ENCODE results near the gene SPTBN1. TPM values are rescaled to one million over a fixed set of nuclear protein-coding genes. Genes with fewer than 3 reads are reported as not detected.

The SPTBN1 gene
- total RNA-seq, 1 experiment from 2014 or later, result 171 TPM

DNA sequence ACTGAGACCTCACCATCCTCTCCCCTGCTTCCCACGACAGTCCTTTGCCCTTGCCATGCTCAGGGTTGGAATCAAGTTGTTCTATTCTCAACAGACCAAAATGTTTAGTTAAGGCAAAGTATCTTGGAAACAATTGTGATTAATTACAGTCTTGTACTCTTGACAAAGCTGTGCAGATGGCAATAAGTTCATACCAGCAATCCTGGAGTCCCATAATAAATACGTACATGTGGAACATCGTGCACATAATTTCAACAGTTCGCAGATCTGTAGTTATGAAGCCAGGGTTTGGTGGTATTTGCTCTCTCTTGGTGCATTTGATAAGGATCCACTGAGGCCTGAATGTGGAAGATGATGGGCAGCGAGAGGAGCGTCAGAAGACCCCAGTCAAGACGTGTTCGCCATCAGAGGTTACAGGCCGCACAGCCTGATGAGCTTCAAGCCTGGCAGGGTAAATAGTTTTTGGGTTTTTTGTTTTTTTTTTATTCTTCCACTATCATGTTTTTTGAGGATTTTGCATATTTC, 214.4 kb downstream of the SPTBN1 start:
- ChIA-PET POLR2A (interaction anchor here (0.6 to 1.5 kb wide), 2 partner anchors 21 to 56 kb away, joined by 4 to 6 read pairs; no protein-coding TSS in a partner anchor), CTCF (interaction anchor here (0.6 to 1.3 kb wide), 6 partner anchors 10 to 504 kb away, joined by 3 to 4 read pairs (median 3); no protein-coding TSS in a partner anchor)
- H3K27me3 Mint-ChIP-seq (ENCODE audit: insufficient read depth, unreplicated experiment), result no peaks in the 10 kb centered on the region
- no TSS peak for BruUV-seq (replicated peaks)
- intact Hi-C loops (cut with micrococcal nuclease), result no loop called here
- no peak for TF ChIP-seq CTCF (IDR thresholded peaks at IDR 0.05; ENCODE audit: unreplicated experiment)
- H3K4me1 Mint-ChIP-seq (ENCODE audit: insufficient read depth, unreplicated experiment), result peaks cover 49% of the 10 kb centered on the region
- no peaks in the 10 kb centered on the region for H3K9me3 Mint-ChIP-seq (ENCODE audit: unreplicated experiment)
- peak overlapping the region; percentile 81 for H3K27ac Mint-ChIP-seq (ENCODE audit: low read depth, unreplicated experiment)
- H3K4me3 Mint-ChIP-seq (ENCODE audit: unreplicated experiment), result no peak overlapping the region
- no peak for DNase-seq (ENCODE audit: unreplicated experiment)
- peaks cover 62% of the 10 kb centered on the region for H3K36me3 Mint-ChIP-seq (ENCODE audit: insufficient read depth, unreplicated experiment)

- no peak for TF ChIP-seq CTCF (IDR thresholded peaks at IDR 0.05; ENCODE audit: unreplicated experiment)
- Mint-ChIP-seq H3K4me1 (ENCODE audit: insufficient read depth, unreplicated experiment) (peaks cover 49% of the 10 kb centered on the region), H3K9me3 (ENCODE audit: unreplicated experiment) (no peaks in the 10 kb centered on the region), H3K4me3 (ENCODE audit: unreplicated experiment) (no peak overlapping the region), H3K36me3 (ENCODE audit: insufficient read depth, unreplicated experiment) (peaks cover 60% of the 10 kb centered on the region), H3K27me3 (ENCODE audit: insufficient read depth, unreplicated experiment) (no peaks in the 10 kb centered on the region), H3K27ac (ENCODE audit: low read depth, unreplicated experiment) (peak overlapping the region; percentile 81)
- no TSS peak for BruUV-seq (replicated peaks)
- DNase-seq (ENCODE audit: unreplicated experiment), result no peak
- intact Hi-C loops (cut with micrococcal nuclease), result no loop called here
- CTCF ChIA-PET, result interaction anchor here (0.6 to 0.8 kb wide), 4 partner anchors 9 to 504 kb away, joined by 3 to 4 read pairs (median 3); no protein-coding TSS in a partner anchor
- POLR2A ChIA-PET, result interaction anchor here (0.6 to 1.5 kb wide), 5 partner anchors 20 to 455 kb away, joined by 3 to 7 read pairs (median 5); no protein-coding TSS in a partner anchor
Measured at GRCh38 chr2:54671010-54671409, 214.9 kb downstream of the SPTBN1 start.

GRCh38 chr2:54671875-54672589, 215.9 kb downstream of the SPTBN1 start:
- DNase-seq (ENCODE audit: unreplicated experiment), result no peak
- peak overlapping the region; percentile 90 for H3K27ac Mint-ChIP-seq (ENCODE audit: low read depth, unreplicated experiment)

More at GRCh38 chr2:54671875-54672589, 215.9 kb downstream of the SPTBN1 start:
- ChIA-PET POLR2A (interaction anchor here (0.6 to 2.2 kb wide), 9 partner anchors 19 to 510 kb away, joined by 3 to 15 read pairs (median 4); partner anchors contain the start of gene EML6), CTCF (interaction anchor here (1.0 to 5.8 kb wide), 5 partner anchors 8 to 374 kb away, joined by 3 to 24 read pairs (median 3); no protein-coding TSS in a partner anchor)
- no peak for TF ChIP-seq CTCF (IDR thresholded peaks at IDR 0.05; ENCODE audit: unreplicated experiment)
- intact Hi-C loops (cut with micrococcal nuclease), result no loop called here
- BruUV-seq (replicated peaks), result no TSS peak
- Mint-ChIP-seq H3K4me3 (ENCODE audit: unreplicated experiment) (no peak overlapping the region), H3K9me3 (ENCODE audit: unreplicated experiment) (no peaks in the 10 kb centered on the region), H3K36me3 (ENCODE audit: insufficient read depth, unreplicated experiment) (peaks cover 52% of the 10 kb centered on the region), H3K4me1 (ENCODE audit: insufficient read depth, unreplicated experiment) (peaks cover 40% of the 10 kb centered on the region), H3K27me3 (ENCODE audit: insufficient read depth, unreplicated experiment) (no peaks in the 10 kb centered on the region)
